Medulla oblongata (tissue), 1 donor: ENCODE results near the gene OR8H3.
"Not testable (repeated sequence)": the region's sequence is repeated elsewhere in the genome, so short reads cannot be mapped to it uniquely, and the experiment has no call there.

Experiments
- DNase-seq: peaks from one replicate; pipeline ENCODE4 v3.0.0-alpha.2; 2015; ENCODE audit errors: extremely low spot score

Gene OR8H3

GRCh38 chr11:56122073-56122472 lies at the start of gene OR8H3:
Gene OR8H3, plus strand, starts transcription at chr11:56122373. Its CDS starts 0 bp downstream, at chr11:56122373.
- no peak for DNase-seq

GRCh38 chr11:56089697-56090096 lies 32.5 kb upstream of the OR8H3 start:
- no peak for DNase-seq

- DNase-seq: no peak
These were observed 29.2 kb upstream of the OR8H3 start, which contains the start of gene OR8I2 for GRCh38 chr11:56093008-56093407. Gene OR8I2, plus strand, starts transcription at chr11:56093308. Its CDS starts 0 bp downstream, at chr11:56093308.

- no peak for DNase-seq
These were observed 18.9 kb upstream of the OR8H3 start, which contains the start of gene OR8H2 for GRCh38 chr11:56103210-56103737. Gene OR8H2, plus strand, starts transcription at chr11:56103687. Its CDS starts 1,356 bp downstream, at chr11:56105043.

- no peak for DNase-seq
These were observed 18.0 kb downstream of the OR8H3 start, which contains the start of gene OR8J3 for GRCh38 chr11:56140151-56140661. Gene OR8J3, minus strand, starts transcription at chr11:56140201. Its CDS starts 2,483 bp downstream, at chr11:56137718.

GRCh38 chr11:56143681-56144080 lies 21.5 kb downstream of the OR8H3 start:
- DNase-seq: not testable (repeated sequence)

- DNase-seq: no peak
These were observed 29.2 kb downstream of the OR8H3 start for GRCh38 chr11:56151376-56151775.

GRCh38 chr11:56152333-56152732 lies 30.2 kb downstream of the OR8H3 start:
- no peak for DNase-seq

GRCh38 chr11:56160217-56160616 lies 38.0 kb downstream of the OR8H3 start, which contains the start of gene OR8K5:
Gene OR8K5, minus strand, starts transcription at chr11:56160317. Its CDS starts 0 bp downstream, at chr11:56160317.
- DNase-seq: no peak

GRCh38 chr11:56163804-56164203 lies 41.6 kb downstream of the OR8H3 start:
- no peak for DNase-seq

GRCh38 chr11:56172256-56172830 lies 50.2 kb downstream of the OR8H3 start:
- no peak for DNase-seq
